Hematopoietic multipotent progenitor cell treated with erythropoietin and hydrocortisone succinate and interleukin-3 and kit ligand, for 6 days (in vitro differentiated cells): ENCODE measurements around the gene MUC2.

Experiments used
- DNase-seq: peaks from one replicate; pipeline ENCODE4 v3.0.0-alpha.2; 2015

Gene MUC2

GRCh38 chr11:1037506-1038055, 37.1 kb upstream of the MUC2 start:
- DNase-seq, result no peak

- no peak for DNase-seq
Observed at GRCh38 chr11:1038361-1038760, 36.3 kb upstream of the MUC2 start.

- DNase-seq, result no peak
Observed at GRCh38 chr11:1038921-1039320, 35.8 kb upstream of the MUC2 start.

- no peak for DNase-seq
Observed at GRCh38 chr11:1039481-1040427, 34.9 kb upstream of the MUC2 start.

- DNase-seq, result no peak
Observed at GRCh38 chr11:1040428-1041148, 34.1 kb upstream of the MUC2 start.

GRCh38 chr11:1041149-1041467, 33.6 kb upstream of the MUC2 start:
- no peak for DNase-seq

- DNase-seq, result no peak
Observed at GRCh38 chr11:1041471-1041870, 33.2 kb upstream of the MUC2 start.

- peak; percentile 86 for DNase-seq
Observed at GRCh38 chr11:1041936-1042608, 32.6 kb upstream of the MUC2 start.

GRCh38 chr11:1042626-1043562, 31.8 kb upstream of the MUC2 start:
- no peak for DNase-seq

GRCh38 chr11:1043563-1044096, 31.0 kb upstream of the MUC2 start:
- DNase-seq, result no peak

- DNase-seq, result no peak
Observed at GRCh38 chr11:1044160-1044559, 30.5 kb upstream of the MUC2 start.

GRCh38 chr11:1047595-1048156, 27.0 kb upstream of the MUC2 start:
- DNase-seq, result no peak

GRCh38 chr11:1048375-1049070, 26.2 kb upstream of the MUC2 start:
- no peak for DNase-seq

- DNase-seq, result no peak
Observed at GRCh38 chr11:1049071-1049405, 25.6 kb upstream of the MUC2 start.

- peak; percentile 43 for DNase-seq
Observed at GRCh38 chr11:1049431-1049891, 25.2 kb upstream of the MUC2 start.

- no peak for DNase-seq
Observed at GRCh38 chr11:1049911-1050580, 24.6 kb upstream of the MUC2 start.

GRCh38 chr11:1050581-1051355, 23.9 kb upstream of the MUC2 start:
- DNase-seq, result peak; percentile 83

GRCh38 chr11:1051356-1052132, 23.1 kb upstream of the MUC2 start:
- no peak for DNase-seq
